HG02588 (cell line): ENCODE measurements around the gene FBXL16.

Source experiments
- ATAC-seq: cut with Tn5 transposase; IDR thresholded peaks from one replicate; pipeline ENCODE4 v1.9.1; 2021; ENCODE audit warnings: mild to moderate bottlenecking, moderate library complexity; ENCODE audit not compliant: unreplicated experiment

Gene FBXL16

DNA sequence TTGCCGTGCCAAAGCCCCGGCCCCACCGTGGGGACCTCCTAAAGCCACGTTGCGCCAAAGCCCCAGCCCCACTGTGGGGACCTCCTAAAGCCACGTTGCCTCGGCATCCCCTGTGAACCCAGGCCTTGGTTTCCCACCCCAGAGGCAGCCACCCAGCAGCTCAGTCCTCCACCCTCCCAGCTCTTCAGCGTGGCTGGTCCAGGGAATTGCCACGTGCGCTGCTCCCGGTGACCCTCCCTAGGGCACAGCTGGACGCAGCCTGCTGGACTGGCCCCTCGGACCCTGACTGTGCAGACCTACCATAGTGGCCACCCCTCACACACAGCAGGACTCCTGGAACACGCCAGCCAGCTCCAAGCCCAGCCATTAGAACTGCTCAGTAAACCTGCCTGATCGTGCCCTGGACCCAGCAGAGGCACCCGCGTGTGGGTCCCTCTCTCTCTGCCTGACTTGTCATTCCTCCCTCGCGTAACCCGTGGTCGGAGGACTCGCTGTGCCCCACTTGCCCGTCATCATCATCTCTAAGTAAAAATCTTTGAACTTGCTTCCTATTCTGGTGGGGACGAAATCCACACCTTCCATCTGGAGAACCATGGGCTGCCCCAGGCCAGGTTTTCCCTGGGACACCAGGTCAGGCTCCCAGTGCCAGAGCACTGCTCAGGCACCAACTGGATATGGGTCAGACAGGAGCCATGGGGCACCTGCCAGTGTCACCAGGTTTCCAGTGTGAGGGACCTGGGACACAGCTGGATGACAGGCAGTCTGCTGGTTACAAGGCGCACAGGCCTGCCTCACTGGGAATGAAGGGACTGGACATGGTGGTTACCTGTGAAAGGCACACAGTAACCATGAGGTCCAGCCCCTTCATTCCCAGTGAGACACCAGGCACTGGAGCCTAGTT is 29.6 kb upstream of the FBXL16 start:
- no peak for ATAC-seq

DNA sequence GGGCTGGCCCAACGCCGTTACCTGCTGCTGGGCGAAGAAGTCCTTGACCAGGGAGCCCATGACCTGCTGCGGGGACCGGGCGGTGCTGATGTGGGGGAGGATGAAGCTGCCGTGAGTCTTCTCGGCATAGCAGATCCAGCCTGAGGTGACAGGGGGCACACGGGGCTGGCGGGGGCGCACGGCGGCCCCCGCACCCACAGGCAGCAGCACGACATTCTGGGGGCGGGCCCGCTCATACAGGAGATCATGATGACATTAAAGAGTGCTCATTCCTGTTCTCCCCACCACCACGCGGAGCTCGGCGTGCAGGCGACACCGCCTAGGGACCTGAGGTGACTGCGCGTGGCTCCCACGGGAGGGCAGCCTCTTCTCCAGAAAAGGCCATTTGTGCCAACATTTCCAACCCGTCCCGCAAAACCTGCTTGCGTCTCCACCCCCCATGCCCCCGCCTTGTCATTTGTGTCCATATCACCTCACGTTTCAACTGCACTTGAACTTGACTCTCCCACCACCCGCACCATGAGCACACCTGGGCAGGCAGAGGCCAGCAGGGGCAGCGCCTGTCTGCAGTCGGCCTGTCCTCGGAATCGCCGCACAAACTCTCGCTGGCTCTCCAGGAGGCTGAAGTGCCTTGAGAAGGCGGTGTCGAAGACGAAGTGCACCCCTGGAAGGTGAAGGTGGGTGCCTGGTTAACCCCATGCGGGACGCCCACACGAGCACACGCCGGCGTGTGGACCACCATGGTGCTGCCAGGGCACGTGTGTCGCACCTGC is 28.8 kb upstream of the FBXL16 start:
- no peak for ATAC-seq

DNA sequence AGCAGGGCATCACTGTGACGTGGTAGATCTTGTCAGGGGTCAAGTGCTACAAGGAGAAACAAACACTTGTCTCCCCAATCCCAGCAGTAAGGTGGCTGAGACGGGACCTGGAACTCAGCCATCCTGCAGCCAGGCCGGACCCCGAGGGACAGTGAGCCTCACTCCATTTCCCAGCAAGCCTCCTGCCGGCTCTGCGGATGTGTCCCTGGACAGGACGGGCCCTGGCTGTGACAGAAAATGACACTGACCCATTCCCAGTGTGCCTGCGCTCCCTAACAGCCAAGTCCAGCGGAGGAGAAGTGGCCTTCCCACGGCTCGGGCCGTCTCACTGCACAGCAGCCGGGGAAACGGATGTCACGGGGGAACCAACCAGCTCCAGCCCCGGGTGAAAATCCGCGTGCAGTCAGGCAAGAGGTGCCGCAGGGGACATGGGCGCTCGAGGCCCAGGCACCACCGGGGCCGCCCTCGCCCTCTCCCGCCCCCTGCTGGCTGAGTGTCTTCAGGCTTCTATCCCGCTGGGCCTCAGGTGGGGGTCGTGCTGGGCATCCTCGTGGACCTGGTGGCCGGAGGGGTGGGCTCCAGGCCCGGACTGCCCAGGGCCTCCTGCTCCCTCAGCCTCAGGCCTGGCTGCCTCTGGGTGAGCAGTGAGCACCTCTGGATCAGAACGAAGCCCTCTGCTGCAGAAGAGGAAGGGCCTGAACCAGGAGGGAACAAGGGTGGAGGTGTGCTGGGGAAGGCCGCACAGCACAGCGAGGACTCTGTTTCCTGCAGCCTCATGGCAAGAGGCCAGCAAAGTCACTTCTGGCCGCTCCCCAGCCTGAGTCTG is 28.0 kb upstream of the FBXL16 start:
- no peak for ATAC-seq

DNA sequence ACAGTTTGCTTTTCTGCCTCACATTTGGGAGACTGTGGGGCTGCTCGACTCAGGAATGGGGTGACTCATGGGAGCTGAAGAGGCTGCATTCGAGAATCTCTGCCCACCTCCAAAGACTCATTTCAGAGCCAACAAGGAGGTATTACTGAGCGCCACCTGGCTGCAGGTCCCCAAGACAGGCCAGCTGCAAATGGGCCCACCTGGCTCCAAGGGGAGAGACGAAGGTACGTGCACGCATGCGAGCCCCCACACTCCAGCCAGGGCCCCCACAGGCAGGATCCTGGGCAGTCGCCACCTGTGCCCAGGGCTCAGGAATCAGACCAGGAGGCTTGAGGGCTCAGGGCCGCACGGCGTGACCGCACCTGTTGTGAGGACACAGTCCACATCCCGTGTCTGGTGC is 27.3 kb upstream of the FBXL16 start:
- no peak for ATAC-seq

DNA sequence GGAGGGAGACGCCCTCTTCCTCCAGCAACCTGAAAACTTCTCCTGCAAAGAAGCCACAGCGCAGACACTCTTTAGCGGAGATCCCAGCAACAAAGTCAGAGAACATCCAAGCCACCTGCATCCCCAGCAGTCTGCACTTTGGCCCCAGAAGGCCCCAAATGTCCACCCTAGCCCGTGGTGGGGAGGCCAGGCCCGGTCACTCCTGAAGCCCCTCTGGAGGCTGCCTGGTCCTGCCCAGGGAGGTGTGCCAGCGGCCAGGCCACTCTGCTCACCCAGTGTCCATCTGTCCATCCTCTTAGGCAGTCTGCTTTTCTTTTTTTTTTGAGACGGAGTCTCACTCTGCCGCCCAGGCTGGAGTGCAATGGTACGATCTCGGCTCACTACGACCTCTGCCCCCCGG is 26.7 kb upstream of the FBXL16 start:
- no peak for ATAC-seq

DNA sequence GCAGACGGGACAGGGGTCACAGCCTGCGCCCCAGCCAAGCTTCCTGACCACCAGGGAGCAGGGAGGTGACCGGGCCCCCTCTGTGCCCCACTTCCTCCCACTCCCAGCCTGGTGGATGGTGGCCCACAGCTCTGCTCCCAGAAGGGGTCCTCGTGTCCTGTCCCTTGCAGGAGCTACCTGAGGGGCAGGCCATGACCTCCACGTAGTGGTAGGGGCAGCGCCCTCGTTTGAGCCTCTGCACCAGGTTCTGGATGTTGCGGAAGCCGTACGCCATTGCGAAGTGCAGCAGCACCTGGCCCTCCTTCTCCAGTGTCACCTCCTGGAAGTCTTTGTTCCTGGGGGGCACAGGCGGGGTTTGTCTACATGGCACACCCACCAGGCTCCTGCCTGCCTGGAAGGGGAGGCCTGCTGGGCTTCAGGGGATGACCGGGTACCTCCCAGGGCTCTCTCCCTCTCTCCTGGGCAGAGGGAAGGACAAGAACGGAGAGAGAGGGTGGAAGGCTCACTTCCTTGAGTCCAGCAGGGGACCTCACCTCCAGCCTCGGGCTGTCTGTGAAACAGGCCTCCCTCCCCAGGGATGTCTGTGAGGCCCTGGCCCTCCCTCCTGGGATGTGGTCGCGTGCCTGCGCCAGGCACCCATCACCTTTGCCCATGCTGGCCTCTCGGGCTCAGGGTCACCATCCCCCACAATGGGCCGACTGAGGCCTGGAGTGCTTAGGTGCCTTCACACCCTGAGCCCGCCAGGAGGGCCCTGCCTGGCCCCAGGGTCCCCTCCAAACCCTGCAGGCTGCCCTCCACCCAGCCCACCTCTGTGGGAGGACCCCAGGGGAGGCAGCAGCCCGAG is 25.3 kb upstream of the FBXL16 start:
- no peak for ATAC-seq

DNA sequence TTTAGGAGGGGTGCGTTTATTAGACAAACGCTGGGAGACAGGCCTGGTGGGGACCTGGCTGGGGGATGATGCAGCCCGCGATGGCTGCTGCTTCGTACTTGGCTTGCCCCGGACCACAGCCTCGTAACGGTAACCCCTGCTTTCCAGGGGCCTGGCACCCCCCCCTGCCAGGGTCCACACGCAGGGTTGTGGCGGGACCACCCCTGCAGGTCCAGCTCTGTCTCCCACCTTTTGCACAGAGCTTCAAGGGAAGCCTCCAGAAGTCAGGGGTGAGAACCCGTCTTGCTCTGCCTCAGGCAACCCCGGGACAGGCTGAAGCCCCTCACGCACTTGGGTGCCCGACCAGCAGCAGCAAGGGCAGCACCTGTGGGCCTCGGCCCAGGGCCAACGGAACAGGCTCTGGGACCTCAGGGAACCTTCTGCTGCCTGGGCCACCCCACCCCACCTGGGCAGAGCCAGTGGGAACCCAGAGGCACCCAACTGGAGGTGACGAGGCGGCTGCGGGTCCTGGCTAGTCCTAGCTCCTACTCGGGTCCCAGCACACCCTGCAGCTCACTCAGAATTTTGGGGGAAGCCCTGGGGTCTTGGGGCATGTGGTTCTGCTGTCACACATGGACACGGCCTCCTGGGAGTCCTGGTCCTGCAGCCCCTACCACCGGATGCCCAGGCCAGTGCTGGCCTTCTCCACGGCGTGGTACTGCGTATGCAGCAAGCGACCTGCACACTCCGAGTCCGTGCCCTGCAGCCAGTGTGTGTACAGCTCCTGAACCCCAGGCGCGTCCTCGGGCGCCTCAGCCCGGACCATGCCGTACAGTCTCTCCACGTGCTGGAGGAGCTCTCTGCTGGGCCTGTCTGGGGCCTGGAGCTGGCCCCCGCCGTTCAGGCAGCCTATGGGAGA is 24.4 kb upstream of the FBXL16 start:
- no peak for ATAC-seq

DNA sequence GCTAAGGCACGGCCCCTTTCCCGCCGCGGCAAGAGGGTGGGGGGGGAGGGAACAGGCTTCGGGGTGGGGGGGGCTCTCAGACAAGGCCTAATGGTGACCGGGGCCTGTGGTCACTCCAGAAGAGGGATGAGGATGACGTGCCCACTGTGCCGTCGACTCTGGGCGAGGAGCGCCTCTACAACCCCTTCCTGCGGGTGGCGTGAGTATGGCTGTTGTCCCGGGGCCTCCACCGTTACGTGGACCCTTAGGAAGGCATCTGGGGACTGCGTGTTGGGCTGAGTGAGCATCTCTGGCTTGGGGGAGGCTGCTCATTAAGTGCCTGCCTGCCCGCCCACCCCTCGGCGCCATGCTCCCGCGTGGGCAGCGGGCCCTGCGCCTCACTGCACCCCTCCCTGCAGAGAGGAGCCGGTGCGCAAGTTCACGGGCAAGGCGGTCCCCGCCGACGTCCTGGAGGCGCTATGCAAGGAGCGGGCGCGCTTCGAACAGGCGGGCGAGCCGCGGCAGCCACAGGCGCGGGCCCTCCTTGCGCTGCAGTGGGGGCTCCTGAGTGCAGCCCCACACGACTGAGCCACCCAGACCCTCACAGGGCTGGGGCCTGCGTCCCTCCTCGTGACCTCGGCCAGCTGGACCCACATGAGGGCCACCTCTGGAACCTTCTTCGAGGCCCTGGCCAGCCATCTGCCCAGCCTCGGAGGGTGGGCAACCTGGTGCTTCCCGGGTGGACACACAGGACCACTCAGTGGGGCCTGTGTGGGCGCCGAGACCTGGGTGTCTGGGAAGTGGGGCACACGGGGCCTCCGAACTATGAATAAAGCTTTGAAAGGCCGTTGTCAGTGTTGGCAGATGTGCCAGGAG is 23.5 kb upstream of the FBXL16 start:
- ATAC-seq: no peak

DNA sequence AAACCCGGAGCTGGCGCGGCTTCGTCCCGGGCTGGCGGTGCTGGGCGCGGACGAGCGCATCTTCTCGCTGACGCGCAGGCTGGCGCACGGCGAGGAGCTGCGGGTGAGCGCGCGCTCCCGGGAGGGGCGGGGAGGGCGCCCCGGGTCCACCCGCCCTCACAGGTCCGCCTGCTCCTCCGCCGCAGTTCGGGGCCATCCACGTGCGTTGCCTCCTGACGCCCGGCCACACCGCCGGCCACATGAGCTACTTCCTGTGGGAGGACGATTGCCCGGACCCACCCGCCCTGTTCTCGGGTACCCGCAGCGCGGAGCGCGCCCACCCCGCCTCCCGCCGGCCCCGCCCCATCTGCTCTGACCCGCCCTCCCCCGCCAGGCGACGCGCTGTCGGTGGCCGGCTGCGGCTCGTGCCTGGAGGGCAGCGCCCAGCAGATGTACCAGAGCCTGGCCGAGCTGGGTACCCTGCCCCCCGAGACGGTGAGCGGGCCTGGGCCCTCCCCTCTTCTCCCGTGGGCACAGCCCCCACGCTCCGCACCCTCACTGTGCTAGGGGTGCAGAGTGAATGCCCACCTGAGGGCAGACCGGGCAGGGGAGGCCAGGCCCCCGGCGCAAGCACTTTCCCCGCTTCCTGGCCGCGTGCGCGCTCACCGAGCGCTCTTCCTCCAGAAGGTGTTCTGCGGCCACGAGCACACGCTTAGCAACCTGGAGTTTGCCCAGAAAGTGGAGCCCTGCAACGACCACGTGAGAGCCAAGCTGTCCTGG is 22.7 kb upstream of the FBXL16 start:
- ATAC-seq: no peak

DNA sequence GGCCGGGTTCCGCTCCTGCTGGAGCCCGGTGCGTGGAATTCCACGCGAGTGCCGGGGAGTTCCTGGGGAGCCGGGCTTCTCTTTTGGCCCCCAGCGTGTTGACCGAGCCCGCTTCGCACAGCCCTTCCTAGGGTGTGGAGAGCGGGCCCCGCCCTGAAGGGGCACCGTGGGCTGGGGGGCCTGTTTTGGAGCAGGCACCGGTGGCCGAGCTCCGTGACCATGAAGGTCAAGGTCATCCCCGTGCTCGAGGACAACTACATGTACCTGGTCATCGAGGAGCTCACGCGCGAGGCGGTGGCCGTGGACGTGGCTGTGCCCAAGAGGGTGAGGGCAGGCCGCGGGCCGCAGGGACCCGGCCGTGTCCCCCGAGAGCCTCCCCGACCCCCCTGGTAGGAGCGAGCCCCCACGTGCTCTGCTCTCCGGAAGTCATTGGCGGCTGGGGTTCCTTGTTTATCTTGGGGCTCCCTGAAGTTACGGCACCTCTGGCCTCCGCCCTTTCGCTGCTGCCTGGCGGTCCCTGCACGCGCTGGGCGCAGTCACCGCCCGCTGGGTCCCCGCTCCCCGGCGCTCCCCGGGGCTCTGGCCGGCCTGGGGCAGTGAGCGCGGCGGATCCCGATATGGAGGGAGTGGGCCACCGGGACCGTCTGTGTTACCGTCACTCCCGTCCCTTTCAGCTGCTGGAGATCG is 21.8 kb upstream of the FBXL16 start:
- ATAC-seq: no peak

DNA sequence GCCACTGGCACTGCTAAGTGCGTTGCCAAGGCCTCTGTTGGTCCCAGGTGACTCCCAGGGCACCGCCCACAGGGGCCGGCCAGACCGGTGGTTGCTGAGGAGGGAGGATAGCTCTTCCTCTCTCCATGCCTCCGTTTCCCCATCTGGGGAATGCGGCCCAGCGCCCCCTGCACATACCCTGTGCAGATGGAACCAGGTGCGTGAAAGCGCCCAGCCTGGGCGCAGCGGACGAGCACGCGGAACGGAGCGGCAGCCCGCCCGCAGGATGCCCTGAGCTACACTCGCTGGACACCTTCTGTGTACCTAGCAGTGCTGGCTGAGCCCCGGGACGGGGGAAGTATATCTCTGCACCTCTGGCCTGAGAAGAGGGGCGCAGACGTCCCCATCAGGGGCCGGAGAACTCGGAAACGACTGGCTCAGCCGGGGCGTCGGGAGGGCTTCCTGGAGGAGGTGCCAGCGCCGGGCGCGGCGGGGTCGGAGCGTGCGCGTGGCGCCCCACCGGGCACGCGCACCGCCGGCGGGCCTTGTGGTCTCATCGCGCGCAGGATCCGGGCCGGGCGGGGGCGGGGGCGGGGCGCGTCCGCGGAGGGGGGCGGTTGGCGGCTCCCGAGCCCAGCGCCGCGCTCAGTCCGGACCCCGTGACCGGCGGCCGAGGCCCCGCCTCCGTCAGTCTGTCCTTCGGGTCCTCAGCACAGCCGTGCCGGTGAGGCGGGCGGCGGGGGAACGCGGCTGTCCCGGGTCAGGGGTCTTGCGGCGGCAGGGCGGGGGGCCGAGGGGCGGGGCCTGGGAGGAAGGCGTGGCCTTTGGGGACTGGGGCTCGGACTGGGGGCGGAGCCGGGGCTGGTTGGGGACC is 21.1 kb upstream of the FBXL16 start, which contains the start of the genes CCDC78 and HAGHL:
TSS of gene CCDC78 (minus strand) at position 6 of the 853 bp plus-strand sequence. CDS start 76 bp downstream, outside the sequence.
TSS of gene HAGHL (plus strand) at position 669 of the 853 bp plus-strand sequence. CDS start 404 bp downstream, outside the sequence.
- ATAC-seq: no peak

DNA sequence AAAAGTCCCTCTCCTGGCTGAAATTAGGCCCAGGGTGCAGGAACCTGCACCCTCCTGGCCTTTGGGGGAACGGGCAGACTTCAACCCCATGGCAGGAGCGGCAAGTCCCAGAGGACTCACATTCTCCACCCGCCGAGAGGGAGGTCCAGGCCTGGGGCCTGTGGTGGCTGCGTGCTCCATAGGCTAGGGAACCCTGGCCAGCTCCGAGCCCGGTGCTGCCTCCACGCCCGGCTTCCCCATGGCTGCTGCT is 20.5 kb upstream of the FBXL16 start:
- ATAC-seq: no peak

DNA sequence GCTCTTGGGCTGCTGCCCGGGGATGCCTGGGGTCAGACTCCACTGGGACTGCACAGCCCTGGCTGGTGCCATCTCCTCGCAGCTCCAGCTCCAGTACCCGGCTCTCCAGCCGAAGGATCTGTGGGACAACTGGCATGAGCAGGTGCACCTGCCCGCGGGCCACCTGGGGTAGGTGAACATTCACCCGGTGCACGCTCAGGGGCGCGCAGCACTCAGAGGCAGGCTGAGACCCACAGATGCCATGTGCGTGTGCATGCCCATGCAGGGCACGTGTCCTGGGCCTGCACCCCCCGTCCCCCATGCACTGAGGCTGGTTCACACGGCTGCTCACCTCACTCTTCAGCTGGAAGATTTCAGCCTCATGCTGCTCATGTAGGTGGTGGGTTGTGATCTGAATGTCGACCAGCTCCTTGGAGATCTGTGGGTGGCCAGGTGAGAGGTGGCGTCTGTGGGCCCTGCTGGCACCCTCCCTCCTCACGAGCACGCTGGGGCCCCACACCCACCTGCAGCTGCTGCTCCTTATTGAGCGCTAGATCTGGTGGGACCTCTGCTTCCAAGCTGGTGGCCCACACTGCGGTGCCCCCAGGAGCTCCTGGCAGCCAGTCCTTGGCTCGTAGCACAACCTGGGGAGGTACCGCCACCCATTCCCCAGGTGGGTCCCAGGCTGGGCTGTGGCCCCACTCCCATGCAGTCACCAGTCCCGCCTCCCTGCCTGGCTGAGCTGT is 20.0 kb upstream of the FBXL16 start:
- no peak for ATAC-seq

DNA sequence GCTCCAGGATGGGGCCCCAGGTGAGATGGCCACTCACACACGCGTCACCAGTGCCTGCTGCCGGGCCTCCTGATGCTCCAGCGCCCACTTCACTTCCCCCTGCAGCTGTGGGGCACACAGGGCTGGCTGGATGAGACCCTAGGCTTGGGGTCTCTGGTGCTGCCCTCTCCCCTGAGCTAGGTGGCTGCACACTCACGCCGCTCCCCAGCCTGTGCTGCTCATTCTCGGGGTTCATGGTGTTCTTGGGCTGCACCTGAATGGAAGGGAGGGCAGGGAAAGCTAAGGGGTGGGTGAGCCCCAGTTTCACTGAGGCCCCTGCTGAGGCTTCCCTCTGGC is 19.4 kb upstream of the FBXL16 start:
- ATAC-seq: no peak

DNA sequence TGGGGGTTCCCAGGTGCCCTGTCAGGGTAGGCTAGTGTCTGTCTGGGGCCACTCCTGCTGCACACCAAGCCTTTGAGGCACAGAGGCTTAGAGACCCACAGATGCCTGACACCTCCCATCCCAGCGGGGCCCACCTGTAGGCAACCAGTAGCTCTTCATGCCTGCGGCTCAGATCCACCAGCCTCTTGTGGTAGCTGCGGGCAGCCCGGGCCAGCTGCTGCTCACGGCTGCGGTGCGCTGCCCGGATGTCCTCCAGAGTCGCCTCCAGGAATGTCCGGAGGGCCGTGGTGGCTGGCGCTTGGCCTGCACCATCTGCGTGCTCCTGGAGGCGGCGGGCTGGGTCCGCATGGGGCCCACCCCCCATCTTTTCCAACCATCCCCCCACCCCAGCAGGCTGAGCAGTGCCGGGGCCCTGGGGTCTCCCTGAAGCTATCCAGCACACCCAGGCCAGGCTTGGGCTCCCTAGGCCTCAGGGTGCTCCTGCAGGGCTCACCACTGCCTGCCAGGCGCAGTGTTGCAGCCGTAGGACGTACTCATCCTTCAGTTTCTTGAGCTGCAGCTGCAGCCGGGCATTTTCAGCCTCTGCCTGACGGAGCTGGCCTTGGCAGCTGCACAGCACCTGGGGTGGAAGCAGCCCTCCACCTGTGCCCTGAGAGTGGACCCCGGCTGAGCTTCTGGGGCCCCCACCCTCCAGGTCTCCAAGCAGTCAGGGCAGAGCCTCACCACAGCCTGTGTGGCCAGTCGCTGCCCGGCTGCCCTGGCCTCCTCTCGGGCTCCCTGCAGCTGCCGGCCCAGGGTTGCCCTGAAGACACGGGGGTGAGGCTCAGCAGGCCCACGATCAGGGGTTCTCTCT is 18.8 kb upstream of the FBXL16 start:
- ATAC-seq: no peak
